ENCODE results near the gene PALM3.

DNA sequence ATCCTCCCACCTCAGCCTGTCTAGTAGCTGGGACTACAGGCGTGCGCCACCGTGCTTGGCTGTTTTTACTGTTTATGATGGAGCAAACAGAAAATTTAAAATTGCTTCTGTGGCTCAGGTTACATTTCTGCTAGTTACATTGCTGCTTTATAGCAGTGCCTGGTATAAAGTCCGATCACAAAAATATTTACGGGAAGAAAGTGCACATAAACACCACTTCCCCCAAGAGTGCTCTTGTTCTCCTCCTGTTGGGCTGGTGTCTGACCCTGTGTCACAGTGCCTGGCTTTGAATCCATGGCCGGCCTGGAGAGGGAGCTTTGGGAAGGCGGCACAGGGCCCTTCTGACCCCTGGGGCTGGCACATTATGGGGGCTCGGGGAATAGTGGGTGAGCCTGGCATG lies 43.8 kb upstream of the PALM3 start:
- TF ChIP-seq, protein P1, sequence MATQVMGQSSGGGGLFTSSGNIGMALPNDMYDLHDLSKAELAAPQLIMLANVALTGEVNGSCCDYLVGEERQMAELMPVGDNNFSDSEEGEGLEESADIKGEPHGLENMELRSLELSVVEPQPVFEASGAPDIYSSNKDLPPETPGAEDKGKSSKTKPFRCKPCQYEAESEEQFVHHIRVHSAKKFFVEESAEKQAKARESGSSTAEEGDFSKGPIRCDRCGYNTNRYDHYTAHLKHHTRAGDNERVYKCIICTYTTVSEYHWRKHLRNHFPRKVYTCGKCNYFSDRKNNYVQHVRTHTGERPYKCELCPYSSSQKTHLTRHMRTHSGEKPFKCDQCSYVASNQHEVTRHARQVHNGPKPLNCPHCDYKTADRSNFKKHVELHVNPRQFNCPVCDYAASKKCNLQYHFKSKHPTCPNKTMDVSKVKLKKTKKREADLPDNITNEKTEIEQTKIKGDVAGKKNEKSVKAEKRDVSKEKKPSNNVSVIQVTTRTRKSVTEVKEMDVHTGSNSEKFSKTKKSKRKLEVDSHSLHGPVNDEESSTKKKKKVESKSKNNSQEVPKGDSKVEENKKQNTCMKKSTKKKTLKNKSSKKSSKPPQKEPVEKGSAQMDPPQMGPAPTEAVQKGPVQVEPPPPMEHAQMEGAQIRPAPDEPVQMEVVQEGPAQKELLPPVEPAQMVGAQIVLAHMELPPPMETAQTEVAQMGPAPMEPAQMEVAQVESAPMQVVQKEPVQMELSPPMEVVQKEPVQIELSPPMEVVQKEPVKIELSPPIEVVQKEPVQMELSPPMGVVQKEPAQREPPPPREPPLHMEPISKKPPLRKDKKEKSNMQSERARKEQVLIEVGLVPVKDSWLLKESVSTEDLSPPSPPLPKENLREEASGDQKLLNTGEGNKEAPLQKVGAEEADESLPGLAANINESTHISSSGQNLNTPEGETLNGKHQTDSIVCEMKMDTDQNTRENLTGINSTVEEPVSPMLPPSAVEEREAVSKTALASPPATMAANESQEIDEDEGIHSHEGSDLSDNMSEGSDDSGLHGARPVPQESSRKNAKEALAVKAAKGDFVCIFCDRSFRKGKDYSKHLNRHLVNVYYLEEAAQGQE (IDR thresholded peaks at IDR 0.05; ENCODE audit: insufficient read depth in 1 of 2, low read depth in 2 of 2, low read length in 2 of 2), result no peak
- TF ChIP-seq SIN3A (IDR thresholded peaks at IDR 0.05; ENCODE audit: borderline replicate concordance, insufficient read depth, low read length) (no peak), POLR2AphosphoS5 (IDR thresholded peaks at IDR 0.05; ENCODE audit: low read depth, low read length) (no peak)

Data from PFSK-1 (cell line).